Fibroblast of skin of scalp (primary cell): Measurements from ENCODE around the gene VSTM2L.

Experiments
- DNase-seq: peaks from one replicate; pipeline ENCODE4 v3.0.0-alpha.2; 2013

VSTM2L gene

DNA sequence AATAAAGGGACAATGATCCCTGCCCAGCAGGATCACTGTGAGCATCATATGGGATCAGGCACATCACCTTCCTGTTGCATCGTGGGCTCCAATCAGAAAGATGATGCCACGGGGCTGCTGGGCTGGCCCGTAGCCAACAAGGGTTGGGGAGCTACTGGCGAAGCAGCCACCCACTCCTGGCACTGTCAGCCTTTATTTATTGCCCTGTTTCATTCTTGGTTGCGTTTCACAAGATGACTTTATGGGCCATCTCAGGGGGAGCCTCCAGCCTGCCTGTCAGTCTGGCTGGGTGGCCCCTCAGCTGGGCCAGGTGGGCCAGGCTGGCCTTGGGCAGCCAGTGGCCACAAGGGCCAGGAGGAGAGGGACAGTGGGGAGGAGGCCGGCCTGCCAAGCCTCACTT is 17.3 kb downstream of the VSTM2L start:
- no peak for DNase-seq

DNA sequence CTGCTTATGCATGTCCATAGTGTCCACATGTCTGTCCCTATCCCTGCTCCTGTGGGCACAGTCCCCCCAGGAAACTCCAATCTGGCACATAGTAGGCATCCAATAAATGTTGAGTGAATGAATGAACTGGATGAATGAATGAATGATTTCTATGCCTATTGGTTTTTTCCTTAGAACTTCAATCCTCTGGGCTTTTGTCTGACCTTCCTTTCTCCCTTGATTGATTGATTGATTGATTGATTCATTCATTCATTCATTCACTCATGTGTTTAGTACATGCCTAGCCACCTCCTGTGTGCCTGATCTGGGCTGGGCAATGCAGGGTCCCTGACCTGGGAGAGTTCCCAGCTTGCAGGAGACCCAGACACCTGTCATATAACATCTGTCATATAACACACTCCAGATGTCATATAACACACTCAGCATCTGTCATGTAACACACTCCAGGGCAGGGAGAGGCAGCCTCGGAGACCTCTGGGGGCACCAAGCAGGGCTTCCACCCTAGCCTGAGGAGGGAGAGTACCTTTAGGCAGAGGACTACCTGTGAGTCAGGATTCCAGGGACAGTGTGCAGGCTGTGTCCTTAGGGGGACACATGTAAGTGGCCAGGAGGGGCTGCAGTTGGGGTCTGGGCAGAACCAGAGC is 17.9 kb downstream of the VSTM2L start:
- DNase-seq = no peak

DNA sequence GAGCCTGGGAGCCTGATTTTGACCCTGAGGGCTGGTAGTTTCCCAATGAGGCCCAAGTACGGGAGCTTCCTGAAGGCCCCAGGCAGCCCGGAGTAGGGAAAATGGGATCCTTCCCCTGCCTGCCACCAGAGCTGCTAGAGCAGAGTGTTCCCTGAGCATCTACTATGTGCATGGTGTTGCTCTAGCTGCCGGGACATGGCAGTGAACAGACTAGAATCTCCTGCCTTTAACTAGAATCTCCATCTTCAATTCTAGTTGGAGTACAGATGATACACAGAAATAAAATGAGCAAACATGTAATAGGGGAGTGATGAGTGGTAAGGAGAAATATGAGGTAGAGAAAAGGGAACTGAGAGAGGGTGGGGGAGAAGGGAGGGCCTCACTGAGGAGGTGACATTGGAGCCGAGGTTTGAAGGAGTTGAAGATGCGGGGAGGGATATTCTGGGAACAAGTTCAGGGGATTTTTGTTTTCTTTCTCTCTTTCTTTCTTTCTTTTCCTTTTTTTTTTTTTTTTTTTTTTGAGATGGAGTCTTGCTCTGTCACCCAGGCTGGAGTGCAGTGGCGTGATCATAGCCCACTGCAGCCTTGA is 18.5 kb downstream of the VSTM2L start:
- no peak for DNase-seq

DNA sequence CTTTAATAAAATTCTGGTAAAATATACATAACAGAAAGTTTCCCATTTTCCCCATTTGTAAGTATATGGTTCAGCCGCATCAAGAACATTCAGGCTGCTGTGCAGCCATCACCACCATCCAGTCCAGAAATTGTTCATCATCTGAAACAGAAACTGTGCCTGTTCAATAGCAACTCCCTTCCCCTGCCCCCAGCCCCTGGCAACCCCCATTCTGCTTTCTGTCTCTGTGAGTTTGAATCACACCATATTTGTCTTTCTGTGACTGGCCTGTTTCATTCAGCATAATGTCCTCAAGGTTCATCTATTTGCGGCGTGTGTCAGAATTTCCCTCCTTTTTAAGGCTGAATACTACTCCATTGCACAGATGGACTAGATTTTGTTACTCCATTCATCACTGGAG is 19.1 kb downstream of the VSTM2L start:
- DNase-seq = no peak

DNA sequence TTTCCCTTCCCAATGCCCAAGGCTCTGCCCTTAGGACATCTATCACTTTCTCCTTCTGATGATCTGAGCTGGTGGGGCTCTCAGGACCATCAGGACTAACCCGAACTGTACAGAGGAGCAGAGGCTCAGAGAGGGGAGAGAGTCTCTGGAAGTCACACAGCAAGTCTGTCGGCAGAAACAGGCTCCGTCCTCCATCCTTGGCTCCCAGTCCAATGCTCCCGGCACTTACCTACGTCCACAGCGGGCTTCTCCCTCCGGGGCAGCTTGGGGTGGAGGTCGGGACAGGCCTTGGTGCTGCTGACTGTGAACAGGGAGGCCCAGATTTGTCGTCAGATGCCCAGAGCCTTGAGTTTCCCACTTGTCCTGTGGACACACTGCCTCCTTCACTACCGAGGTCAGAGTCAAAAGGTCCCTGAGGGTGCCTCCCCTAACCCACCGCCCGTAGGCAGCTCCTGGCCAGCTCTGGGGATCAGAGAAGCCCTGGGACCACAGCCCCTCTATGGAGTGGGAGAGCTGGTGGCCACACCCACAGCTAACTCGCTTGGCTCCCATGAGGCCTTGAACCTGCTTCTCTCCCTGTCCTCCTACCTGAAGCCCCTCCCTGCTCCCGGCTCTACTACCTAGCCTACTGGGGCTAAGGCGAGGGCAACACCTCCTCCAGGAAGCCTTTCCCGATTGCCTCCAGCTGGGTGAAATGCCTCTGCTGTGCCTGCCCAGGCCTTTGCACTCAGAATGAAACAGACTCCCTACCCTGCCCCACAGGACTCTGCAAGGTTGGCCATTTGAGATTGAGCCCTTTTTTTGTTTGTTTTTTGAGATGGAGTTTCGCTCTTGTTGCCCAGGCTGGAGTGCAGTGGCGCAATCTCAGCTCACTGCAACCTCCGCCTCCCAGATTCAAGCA is 22.6 kb downstream of the VSTM2L start:
- no peak for DNase-seq

DNA sequence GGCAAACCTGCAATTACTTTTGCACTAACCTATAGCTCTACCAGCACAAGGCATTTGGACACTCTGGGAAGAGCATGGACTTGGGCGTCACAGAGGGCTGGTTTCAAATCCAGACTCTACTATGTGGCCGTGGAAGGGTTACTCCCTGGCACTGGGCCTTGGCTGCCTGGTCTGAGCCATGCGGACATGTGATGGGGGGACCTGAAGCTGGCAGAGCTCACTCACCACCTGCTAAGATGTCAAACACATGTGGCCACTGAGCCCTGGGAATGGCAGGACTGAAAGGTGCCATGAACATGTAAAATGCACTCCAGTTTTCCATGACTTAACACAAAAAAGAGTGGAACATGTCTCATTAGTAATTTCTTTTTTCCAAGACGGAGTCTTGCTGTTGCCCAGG is 23.7 kb downstream of the VSTM2L start:
- no peak for DNase-seq

DNA sequence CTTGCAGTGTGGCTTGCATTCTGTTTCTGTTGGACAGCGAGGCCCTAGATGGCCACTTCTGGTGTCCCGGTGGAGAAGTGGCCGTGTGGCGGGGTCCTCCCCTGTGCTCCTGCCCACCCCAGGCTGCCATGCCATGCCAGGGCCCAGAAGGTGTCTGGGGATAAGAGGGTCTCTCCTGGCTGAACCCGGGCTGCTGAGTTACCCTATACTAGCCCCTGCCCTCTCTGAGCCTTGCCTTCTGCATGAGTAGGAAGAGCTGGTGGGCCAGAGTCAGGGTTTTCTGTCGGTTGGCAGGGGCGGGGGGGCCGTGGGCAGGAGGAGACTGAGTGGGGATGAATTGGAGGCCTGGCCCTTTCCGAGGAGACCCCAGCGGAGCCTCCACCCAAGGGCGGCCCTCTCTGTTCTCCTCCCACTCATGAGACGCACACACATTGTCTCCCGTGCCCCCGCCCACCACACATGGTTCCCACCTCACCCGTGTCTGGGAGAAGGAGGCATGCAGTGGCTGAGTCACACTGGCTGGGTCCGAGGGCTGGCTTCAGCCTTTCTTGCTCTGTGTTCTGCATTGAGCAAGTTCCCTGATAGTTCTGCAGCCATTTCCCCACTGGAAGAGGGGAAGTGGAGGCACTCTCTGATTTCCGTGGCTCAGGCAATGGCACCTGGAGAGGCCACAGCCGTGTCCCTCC is 24.6 kb downstream of the VSTM2L start:
- no peak for DNase-seq

DNA sequence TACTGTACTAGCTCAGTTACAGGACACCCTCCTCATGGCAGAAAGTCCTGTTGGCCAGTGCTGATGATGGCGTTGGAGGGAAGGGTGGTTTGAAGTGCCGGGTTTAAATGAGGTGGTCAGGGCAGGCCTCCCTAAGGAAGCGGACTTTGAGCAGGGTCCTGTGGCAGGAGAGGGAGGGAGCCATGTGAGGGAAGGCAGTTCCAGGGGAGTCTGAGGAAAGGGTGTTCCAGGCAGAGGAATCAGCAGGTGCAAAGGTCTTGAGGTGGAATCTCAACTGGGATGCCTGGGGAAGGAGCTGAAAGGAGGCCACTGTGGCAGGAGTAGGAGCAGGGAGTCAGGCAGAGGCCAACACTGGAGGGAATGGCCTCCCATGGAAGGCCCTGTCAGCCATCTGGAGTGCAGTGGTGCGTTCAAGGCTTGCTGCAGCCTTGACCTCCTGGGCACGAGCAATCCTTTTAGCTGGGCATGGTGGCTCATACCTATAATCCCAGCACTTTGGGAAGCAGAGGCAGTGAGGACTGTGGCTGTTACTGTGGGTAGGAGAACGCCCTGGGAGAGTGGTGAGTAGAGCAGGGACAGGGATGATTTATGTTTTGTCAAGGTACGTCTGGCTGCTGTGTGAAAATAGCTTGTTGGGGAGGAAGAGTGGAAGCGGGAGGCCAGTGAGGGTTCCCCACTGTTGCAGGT is 26.2 kb downstream of the VSTM2L start:
- no peak for DNase-seq

DNA sequence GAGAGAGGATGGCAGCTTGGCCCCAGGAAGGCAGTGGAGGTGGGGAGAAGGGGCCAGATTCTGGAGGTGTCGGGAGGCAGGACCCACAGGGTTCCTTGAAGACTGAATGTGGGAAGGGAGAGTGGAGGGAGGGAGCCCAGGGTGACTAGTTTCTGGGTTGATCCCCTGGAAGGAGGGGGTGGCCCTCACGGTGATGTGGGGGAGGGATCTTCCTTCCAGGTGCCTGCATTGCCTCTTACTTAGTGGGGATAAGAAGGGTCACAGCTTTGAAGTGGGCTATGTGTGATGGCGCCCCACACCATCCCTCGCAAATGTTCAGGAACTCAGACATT is 26.7 kb downstream of the VSTM2L start:
- DNase-seq = no peak

DNA sequence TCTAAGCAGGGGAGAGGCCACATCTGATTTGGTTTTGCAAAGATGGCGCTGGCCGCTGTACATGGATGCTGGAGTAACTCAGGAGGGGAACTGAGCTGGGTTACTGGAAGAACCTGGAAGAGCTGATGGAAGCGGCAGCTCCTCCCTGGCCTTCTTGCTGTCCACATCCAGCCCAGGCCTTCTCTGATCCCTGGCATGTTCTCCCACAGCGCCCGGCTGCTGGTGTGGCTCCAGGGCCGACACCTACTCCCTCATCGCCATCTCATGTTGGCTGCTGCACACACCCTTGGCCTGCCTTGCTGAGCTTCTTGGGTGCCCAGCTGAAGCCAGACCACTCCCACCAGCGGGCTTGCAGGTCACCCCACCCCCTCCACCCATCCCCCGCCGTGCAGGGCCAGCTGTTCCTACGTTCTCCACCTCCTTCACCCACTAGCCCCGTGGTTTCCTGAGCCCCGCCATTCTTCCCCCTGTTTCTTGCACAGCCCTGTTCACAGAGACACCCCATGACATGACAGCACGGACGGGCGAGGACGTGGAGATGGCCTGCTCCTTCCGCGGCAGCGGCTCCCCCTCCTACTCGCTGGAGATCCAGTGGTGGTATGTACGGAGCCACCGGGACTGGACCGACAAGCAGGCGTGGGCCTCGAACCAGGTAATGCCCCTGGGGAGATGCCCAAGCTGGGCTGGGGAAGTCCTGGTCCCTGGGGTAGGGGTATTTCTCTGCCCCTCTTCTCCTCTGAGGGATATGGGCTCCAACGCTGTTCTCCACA is 28.4 kb downstream of the VSTM2L start:
- DNase-seq = no peak

DNA sequence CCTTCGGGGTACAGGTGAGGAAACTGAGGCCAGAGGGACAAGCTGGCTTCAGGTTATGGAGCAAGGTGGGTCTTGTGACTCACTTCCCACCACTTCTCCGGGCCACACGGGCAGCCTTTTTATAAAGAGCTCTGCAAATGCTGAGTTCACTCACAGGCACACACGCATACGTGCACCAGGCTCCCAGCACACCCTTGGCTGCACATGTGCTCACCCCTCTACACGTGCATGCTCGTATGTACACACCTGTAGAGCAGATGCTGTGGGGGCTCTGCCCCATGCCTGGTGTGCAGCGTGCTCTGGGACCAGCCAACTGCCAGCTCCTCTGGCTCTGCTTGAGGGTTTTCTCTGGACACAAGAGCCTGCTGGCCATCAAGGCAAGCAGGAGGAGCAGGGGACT is 29.1 kb downstream of the VSTM2L start:
- no peak for DNase-seq

DNA sequence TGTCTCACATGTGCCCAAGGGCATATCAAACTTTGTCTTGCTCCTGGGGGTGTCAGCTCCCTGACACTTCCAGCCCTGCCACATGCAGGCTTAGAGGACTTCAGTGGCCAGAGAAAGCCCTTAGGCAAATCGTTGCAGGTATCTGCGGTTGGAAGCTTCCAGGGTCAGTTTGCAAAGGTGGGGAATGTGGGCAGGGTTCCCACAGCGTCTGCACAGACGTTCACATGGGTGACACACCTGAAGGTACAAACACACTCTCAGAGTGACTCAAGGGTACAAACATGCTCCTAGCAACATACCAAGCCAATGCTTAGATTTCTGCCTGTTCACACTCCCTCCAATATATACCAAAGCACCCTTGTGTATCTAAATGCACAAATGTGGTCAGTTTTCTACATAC is 30.0 kb downstream of the VSTM2L start:
- DNase-seq = no peak

DNA sequence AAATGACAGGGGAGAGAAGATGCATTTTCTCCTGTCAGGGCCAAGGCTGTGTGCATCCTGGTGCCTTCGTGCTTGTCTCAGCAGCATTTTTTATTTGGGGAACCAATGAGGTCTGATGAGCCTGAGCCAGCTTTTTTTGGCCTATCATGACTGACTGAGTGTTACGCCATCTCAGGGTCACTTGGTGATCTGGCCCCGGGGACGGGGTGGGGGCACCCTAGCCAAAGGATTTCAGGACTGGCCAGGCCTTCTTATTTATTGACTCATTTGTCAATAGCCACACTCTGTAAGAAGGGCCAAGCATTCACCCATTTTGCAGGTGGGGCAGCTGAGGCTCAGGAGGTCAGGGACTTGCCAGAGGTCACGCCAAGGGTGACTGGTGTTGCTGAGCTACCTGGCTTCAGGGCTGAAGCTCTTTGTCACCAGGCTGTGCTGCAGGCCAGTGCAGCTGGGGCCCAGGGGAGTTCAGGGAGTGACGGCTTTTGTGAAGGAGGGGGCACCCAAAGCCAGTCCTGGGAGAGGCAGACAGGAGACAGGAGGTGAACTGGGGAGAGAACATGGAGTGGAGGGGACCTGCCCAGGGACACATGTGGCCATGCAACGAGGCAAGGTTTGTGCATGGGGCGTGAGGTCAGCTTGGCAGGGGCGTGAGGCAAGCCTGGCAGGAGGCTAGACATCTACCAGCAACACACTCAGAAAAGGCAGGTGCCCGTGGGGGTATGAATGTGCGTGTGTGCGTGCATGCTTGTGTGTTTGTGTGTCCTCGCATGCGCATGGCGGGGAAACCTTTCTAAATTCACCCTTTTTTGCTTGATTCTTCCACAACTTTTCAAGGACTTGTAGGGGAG is 31.1 kb downstream of the VSTM2L start:
- no peak for DNase-seq

DNA sequence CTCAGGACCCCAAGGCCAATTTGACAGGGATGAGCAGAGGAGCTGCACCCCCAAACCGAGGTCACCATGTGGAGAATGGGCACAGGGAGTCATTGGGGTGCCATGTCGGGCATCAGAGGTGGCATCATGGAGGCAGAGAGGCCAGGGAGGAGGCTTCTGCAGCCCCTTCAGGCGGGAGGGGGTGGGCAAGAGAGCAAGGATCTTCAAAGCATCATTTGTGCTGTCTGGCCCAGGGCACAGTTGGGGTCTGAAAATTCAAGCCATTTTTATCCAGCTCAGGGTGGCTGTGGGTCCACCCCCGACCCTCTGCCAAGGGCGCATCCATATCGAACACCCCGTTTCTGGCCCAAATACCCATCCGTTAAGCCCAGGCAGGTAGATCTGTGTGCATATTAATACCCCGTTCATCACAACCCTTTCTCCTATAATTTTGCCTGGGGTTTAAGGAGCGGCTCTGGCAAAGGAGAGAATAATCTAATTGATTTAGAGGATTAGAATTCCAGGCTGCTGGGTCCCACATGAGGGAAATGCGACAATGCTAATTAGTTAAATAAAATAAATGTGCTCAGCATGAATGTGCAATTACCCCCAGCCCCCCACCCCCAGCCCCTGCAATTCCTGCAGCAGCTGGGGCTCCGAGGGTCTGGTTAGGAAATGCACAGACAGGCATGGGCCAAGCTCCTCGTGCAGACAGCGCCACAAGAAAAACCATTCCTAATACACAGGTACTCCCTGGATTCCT is 31.9 kb downstream of the VSTM2L start:
- no peak for DNase-seq

DNA sequence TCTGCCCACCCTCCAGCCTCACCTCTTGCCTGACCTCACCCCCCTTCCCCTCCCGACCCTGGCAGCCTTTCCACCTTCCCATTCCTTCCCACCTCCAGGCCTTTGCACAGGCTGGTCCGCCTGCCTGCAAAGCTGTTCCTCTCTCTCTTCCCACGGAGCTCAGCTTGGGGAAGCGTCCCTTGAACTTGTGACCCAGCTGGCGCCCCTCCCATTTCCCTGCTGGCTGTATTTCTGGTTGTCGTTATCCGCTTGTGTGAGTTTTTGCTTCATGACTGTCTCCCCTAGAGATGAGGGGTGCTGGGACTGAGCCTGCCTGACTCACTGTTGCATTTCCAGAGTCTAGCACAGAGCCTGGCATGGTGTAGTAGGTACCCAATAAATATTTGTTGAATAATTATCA is 32.5 kb downstream of the VSTM2L start:
- peak; percentile 12 for DNase-seq

DNA sequence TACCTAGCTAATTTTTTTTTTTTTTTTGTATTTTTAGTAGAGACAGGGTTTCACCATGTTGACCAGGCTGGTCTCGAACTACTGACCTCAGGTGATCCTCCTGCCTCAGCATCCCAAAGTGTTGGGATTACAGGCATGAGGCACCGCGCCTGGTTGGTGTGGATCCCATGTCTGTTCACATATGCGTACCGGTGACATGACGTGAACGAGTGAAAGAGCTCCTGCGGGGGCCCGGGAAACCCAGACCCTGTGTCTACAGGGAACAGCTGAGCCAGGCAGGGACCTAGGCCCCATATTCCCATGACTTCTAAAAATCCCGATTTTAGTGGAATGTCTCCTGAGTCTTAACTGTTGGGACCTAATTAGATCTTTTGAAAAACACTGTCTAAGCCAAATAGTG is 33.1 kb downstream of the VSTM2L start:
- DNase-seq = no peak

DNA sequence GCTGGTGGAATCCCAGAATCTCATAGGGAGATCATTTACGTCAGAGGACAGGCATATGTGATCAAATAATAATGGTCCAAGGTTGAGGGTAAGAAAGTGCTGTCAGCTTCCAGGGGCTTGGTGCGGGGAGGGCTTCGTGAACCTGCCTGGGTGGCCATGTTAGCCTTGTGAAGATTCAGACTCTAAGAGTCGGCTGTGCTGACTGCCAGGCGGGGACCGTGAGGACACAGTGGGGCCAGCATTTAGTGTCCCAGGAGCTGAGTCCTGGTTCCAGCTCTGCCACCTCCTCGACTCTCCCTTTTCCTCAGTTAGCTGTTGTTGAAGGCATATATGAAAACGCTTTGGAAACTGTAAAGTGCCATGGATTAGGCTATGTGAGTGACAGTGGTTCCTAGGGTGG is 33.5 kb downstream of the VSTM2L start:
- no peak for DNase-seq

DNA sequence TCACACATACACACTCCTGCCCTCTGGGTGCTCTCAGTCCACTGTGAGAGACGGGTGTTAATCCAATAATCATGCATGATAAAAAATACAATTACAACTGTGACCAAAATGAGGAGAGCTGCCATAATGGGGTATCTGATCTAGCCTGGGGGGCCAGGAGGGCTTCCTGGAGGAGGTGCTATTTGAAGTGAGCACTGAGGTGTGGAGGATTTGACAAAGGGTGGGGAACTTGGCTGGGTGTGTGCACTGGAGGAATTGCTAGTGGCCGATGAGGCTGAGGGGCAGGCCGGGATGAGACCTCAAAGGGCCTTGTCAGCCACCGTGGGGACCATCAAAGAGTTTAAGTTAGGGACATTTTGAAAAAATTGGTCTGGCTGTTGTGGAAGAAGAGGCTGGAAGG is 34.8 kb downstream of the VSTM2L start:
- DNase-seq = no peak

DNA sequence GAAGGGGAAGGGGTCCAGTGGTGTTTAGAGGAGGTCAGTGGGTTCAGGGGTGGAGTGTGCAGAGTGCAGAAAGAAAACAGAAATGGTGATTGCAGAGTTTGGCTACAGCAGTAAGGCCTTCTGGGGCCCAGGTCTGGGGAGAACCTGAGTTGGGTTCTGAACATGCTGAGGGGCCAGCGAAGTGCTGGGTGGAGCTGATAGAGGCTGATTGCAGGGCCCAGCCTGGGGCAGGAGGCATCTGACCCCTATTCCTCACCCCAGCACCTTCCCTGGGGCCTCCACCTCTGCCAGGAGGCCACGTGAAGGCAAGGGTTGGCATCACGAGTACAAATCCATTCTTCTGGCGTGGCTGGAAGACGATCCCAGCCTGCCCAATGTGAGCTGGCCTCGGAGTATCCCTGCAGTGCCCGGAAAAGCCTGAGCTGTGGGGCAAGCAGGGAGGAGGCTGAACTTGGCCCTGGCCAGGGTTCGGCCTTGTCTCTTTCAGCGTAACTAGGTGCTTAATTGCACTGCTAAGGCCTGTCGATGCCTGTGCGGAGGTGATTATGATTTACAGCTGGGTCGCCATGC is 35.3 kb downstream of the VSTM2L start:
- no peak for DNase-seq

DNA sequence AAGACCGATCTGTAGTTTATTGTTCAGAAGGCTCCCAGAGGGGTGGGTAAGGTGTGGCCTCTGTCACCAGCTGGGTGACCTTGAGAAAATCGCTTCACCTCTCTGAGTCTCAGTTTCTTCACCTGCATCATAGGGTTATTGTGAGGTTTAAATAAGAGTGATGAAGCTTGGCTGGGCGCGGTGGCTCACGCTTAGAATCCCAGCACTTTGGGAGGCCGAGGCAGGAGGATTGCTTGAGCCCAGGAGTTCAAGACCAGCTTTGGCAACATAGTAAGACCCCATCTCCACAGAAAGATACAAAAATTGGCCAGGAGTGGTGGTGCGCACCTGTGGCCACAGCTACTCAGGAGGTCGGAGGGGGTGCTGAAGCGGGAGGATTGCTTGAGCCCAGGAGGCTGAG is 36.0 kb downstream of the VSTM2L start:
- no peak for DNase-seq
